Erythroblast (primary cell): ENCODE data around the gene TENM3.

ENCODE experiments used
- GATA1 ChIP-seq: IDR thresholded peaks from 2 replicates; pipeline ENCODE4 v1.6.1; 2011; ENCODE audit warnings: low read depth, mild to moderate bottlenecking, control low read depth, low read length, moderate library complexity
- POLR2A ChIP-seq: IDR thresholded peaks from 2 replicates; pipeline ENCODE4 v1.6.1; 2011; ENCODE audit warnings: mild to moderate bottlenecking, low read length

- TF ChIP-seq GATA1: no peak
- no peak for TF ChIP-seq POLR2A
These were observed 592.0 kb downstream of the TENM3 start for GRCh38 chr4:182835006-182835740.
